Measurements from ENCODE around the gene LDB3. TPM values are rescaled to one million over a fixed set of nuclear protein-coding genes. Genes with fewer than 3 reads are reported as not detected.

LDB3 gene
- total and polyA plus RNA-seq, 9 of the 15 experiments (the other 6 are each of a cell fraction or from before 2014, with no cell fraction given): 0.03 TPM; not detected in 8

DNA sequence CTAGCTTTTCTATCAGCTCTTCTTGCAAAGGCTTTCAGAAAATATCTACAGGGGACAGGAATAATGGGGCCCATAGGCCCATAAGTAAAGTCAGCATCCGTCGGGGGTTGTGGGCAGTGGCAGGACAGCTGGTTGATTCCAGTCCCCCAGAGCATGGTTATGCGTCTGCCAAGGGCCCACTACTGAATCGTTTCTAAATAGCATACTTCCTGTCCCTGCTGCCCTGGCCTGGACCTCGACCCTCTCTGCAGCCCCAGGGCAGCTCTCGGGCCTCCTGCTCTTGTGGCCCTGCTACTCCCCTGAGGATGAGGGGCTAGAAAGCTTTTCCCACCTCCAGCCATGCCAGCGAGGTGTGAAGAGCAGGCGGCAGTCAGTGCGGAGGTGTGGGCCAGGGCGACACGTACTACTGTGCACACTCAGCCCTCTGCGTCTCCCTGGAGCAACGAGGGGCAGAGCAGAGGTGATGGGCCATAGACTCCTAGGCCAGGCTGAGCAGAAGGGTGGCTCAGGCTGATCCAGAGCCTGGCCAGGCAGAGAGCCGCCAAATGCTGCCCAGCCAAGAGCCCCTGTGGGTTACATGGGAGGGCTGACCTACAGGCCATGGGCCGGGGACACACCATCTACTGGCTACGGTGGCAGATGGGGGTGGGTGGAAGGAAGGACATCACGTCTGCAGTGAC, 18.7 kb upstream of the LDB3 start (continued):
- TF ChIP-seq, protein P1, sequence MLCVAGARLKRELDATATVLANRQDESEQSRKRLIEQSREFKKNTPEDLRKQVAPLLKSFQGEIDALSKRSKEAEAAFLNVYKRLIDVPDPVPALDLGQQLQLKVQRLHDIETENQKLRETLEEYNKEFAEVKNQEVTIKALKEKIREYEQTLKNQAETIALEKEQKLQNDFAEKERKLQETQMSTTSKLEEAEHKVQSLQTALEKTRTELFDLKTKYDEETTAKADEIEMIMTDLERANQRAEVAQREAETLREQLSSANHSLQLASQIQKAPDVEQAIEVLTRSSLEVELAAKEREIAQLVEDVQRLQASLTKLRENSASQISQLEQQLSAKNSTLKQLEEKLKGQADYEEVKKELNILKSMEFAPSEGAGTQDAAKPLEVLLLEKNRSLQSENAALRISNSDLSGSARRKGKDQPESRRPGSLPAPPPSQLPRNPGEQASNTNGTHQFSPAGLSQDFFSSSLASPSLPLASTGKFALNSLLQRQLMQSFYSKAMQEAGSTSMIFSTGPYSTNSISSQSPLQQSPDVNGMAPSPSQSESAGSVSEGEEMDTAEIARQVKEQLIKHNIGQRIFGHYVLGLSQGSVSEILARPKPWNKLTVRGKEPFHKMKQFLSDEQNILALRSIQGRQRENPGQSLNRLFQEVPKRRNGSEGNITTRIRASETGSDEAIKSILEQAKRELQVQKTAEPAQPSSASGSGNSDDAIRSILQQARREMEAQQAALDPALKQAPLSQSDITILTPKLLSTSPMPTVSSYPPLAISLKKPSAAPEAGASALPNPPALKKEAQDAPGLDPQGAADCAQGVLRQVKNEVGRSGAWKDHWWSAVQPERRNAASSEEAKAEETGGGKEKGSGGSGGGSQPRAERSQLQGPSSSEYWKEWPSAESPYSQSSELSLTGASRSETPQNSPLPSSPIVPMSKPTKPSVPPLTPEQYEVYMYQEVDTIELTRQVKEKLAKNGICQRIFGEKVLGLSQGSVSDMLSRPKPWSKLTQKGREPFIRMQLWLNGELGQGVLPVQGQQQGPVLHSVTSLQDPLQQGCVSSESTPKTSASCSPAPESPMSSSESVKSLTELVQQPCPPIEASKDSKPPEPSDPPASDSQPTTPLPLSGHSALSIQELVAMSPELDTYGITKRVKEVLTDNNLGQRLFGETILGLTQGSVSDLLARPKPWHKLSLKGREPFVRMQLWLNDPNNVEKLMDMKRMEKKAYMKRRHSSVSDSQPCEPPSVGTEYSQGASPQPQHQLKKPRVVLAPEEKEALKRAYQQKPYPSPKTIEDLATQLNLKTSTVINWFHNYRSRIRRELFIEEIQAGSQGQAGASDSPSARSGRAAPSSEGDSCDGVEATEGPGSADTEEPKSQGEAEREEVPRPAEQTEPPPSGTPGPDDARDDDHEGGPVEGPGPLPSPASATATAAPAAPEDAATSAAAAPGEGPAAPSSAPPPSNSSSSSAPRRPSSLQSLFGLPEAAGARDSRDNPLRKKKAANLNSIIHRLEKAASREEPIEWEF (CRISPR knock-in tag; IDR thresholded peaks at IDR 0.05): no peak
- TF ChIP-seq, protein P2, sequence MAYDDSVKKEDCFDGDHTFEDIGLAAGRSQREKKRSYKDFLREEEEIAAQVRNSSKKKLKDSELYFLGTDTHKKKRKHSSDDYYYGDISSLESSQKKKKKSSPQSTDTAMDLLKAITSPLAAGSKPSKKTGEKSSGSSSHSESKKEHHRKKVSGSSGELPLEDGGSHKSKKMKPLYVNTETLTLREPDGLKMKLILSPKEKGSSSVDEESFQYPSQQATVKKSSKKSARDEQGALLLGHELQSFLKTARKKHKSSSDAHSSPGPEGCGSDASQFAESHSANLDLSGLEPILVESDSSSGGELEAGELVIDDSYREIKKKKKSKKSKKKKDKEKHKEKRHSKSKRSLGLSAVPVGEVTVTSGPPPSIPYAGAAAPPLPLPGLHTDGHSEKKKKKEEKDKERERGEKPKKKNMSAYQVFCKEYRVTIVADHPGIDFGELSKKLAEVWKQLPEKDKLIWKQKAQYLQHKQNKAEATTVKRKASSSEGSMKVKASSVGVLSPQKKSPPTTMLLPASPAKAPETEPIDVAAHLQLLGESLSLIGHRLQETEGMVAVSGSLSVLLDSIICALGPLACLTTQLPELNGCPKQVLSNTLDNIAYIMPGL (CRISPR knock-in tag; IDR thresholded peaks at IDR 0.05): no peak
- TF ChIP-seq NFE2 (IDR thresholded peaks at IDR 0.05; ENCODE audit: low read depth) (no peak), SMARCB1 (IDR thresholded peaks at IDR 0.05; ENCODE audit: insufficient read length, low read depth) (no peak), SRSF7 (optimal IDR thresholded peaks at IDR 0.05; ENCODE audit: low read depth, low read length) (no peak), ELF4 (CRISPR knock-in tag; IDR thresholded peaks at IDR 0.05) (no peak), KDM1A (IDR thresholded peaks at IDR 0.05) (no peak), GABPB1 (CRISPR knock-in tag; IDR thresholded peaks at IDR 0.05) (no peak), SMARCE1 (IDR thresholded peaks at IDR 0.05) (no peak), SNIP1 (IDR thresholded peaks at IDR 0.05; ENCODE audit: low read depth) (no peak)
- TF ChIP-seq, protein P3, sequence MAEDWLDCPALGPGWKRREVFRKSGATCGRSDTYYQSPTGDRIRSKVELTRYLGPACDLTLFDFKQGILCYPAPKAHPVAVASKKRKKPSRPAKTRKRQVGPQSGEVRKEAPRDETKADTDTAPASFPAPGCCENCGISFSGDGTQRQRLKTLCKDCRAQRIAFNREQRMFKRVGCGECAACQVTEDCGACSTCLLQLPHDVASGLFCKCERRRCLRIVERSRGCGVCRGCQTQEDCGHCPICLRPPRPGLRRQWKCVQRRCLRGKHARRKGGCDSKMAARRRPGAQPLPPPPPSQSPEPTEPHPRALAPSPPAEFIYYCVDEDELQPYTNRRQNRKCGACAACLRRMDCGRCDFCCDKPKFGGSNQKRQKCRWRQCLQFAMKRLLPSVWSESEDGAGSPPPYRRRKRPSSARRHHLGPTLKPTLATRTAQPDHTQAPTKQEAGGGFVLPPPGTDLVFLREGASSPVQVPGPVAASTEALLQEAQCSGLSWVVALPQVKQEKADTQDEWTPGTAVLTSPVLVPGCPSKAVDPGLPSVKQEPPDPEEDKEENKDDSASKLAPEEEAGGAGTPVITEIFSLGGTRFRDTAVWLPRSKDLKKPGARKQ (CRISPR knock-in tag; IDR thresholded peaks at IDR 0.05): no peak
- TF ChIP-seq, protein P4, sequence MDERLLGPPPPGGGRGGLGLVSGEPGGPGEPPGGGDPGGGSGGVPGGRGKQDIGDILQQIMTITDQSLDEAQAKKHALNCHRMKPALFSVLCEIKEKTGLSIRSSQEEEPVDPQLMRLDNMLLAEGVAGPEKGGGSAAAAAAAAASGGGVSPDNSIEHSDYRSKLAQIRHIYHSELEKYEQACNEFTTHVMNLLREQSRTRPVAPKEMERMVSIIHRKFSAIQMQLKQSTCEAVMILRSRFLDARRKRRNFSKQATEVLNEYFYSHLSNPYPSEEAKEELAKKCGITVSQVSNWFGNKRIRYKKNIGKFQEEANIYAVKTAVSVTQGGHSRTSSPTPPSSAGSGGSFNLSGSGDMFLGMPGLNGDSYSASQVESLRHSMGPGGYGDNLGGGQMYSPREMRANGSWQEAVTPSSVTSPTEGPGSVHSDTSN (CRISPR knock-in tag; IDR thresholded peaks at IDR 0.05; ENCODE audit: low read depth): no peak
- TF ChIP-seq, protein P4 (tag; conservative IDR thresholded peaks at IDR 0.05; ENCODE audit: low read depth): no peak
